ENCODE results near the gene FTCD. TPM values are rescaled to one million over a fixed set of nuclear protein-coding genes. Genes with fewer than 3 reads are reported as not detected.

FTCD gene
- total RNA-seq, 1 experiment from 2014 or later: 6.7 TPM

DNA sequence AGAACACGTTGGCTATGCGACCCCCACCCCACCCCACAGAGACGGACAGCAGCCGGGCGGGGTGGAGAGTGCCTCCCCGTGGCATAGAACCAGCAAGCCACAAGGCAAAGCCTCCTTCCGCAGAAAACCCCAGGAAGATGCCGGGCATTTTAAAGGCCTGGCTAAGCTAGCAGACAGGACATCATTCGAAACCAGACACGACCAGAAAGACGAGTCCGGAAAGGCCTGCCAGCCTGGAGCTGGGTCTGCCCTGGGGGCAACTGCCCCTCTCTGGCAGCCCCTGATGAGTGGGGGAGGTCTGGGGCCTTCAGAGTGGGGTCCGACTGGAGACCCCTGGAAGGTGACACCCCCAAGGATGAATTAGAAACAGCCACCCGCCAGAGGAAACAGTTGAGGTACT is 8.5 kb downstream of the FTCD start:
- H3K9ac ChIP-seq (ENCODE audit: extremely low read depth, insufficient read length, low read length): no peak overlapping the region
- H3K23ac ChIP-seq (ENCODE audit: insufficient read length, low read depth, low read length): no peak overlapping the region
- peaks cover 5 to 10% (median 7%) of the 10 kb centered on the region in 3 experiments; a peak in 5 of 7 replicates for H3K36me3 Mint-ChIP-seq (ENCODE audit: insufficient read depth in 1 of 3, low read depth in 3 of 3)
- peaks cover 5 to 6% of the 10 kb centered on the region in 2 experiments; a peak in 2 of 5 replicates for H3K9me3 Mint-ChIP-seq
- no peaks in the 10 kb centered on the region for H4K20me1 ChIP-seq (ENCODE audit: control insufficient read depth, insufficient read depth, insufficient read length)
- peak overlapping the region in 1 of 3 experiments; percentile 69; a peak in 2 of 7 replicates for H3K27ac Mint-ChIP-seq
- H3T11ph ChIP-seq (ENCODE audit: low read length): no peak overlapping the region
- H3K4ac ChIP-seq (ENCODE audit: low read depth, low read length): no peak overlapping the region
- H3K27me3 Mint-ChIP-seq (ENCODE audit: low read depth): peaks cover 10% of the 10 kb centered on the region
- no peaks in the 10 kb centered on the region for H3K79me2 ChIP-seq (ENCODE audit: insufficient read depth, low read length)
- H2AFZ ChIP-seq (ENCODE audit: low read length): no peak overlapping the region
- WGBS (ENCODE audit: extremely low coverage, insufficient read length, low lambda C conversion rate): no CpG with 5 or more reads among the region's 14 CpGs
- no peaks in the 10 kb centered on the region for H3K79me1 ChIP-seq (ENCODE audit: insufficient read depth, low read depth, low read length, poor library complexity, severe bottlenecking)
- H4K5ac ChIP-seq (ENCODE audit: insufficient read length, low read depth, low read length): no peak overlapping the region
- H3K14ac ChIP-seq (ENCODE audit: insufficient read depth, low read length): no peak overlapping the region
- H2BK120ac ChIP-seq (ENCODE audit: low read depth, low read length, poor library complexity, severe bottlenecking): no peak overlapping the region
- TF ChIP-seq, protein P1, sequence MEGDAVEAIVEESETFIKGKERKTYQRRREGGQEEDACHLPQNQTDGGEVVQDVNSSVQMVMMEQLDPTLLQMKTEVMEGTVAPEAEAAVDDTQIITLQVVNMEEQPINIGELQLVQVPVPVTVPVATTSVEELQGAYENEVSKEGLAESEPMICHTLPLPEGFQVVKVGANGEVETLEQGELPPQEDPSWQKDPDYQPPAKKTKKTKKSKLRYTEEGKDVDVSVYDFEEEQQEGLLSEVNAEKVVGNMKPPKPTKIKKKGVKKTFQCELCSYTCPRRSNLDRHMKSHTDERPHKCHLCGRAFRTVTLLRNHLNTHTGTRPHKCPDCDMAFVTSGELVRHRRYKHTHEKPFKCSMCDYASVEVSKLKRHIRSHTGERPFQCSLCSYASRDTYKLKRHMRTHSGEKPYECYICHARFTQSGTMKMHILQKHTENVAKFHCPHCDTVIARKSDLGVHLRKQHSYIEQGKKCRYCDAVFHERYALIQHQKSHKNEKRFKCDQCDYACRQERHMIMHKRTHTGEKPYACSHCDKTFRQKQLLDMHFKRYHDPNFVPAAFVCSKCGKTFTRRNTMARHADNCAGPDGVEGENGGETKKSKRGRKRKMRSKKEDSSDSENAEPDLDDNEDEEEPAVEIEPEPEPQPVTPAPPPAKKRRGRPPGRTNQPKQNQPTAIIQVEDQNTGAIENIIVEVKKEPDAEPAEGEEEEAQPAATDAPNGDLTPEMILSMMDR (conservative IDR thresholded peaks at IDR 0.05): no peak
- H3K4me1 Mint-ChIP-seq: peaks cover 13 to 19% of the 10 kb centered on the region in 2 experiments; a peak in 3 of 4 replicates
- no peak overlapping the region; a peak in 1 of 5 replicates for H3K4me3 Mint-ChIP-seq
- no peak overlapping the region for H2BK20ac ChIP-seq (ENCODE audit: low read depth, low read length, poor library complexity, severe bottlenecking)
- no peak overlapping the region for H4K91ac ChIP-seq (ENCODE audit: insufficient read length, low read depth, low read length)
- no peak overlapping the region for H3K56ac ChIP-seq (ENCODE audit: insufficient read length, low read depth, low read length)
- no peaks in the 10 kb centered on the region for H3K4me1 ChIP-seq (ENCODE audit: insufficient read depth, low read length)
- no peak overlapping the region for H2AK5ac ChIP-seq (ENCODE audit: insufficient read length, low read length)
- no peaks in the 10 kb centered on the region for H3K27me3 ChIP-seq (ENCODE audit: insufficient read depth, low read length)
- no peak overlapping the region for H2BK15ac ChIP-seq (ENCODE audit: low read depth, low read length)
- no peak overlapping the region for H3K18ac ChIP-seq (ENCODE audit: insufficient read length, low read depth, low read length)
- no peak overlapping the region for H2BK12ac ChIP-seq (ENCODE audit: insufficient read length, low read depth, low read length)
- H4K8ac ChIP-seq (replicated peaks; ENCODE audit: insufficient read length, low read depth, low read length): no peak overlapping the region
- no peaks in the 10 kb centered on the region for H3K9me3 ChIP-seq (ENCODE audit: control insufficient read depth, low read depth, low read length)
- no peaks in the 10 kb centered on the region for H3K23me2 ChIP-seq (ENCODE audit: insufficient read length, low read depth, low read length, poor library complexity, severe bottlenecking)
- H3K27ac ChIP-seq (ENCODE audit: insufficient read length, low read depth, low read length): no peak overlapping the region
- H3K4me2 ChIP-seq (ENCODE audit: insufficient read depth, insufficient read length, low read length): no peak overlapping the region
- DNase-seq: no peak
- no peak overlapping the region for H2BK5ac ChIP-seq (ENCODE audit: insufficient read length, low read length)
